D721Med (cell line): ENCODE data around the gene EPHA1.

Experiments
- DNase-seq: peaks from one replicate; pipeline ENCODE4 v3.0.0; 2011; ENCODE audit warnings: low spot score; ENCODE audit not compliant: insufficient read length
- FAIRE-seq: peaks from 2 replicates; lab custom pipeline; 2011; peaks lifted over from hg19 to GRCh38; lab: Jason Lieb, UNC
- CTCF ChIP-seq: IDR thresholded peaks from 2 replicates; pipeline ENCODE4 v1.5.1; 2012; ENCODE audit warnings: mild to moderate bottlenecking, control low read depth; ENCODE audit not compliant: insufficient read depth; ENCODE audit errors: missing control alignments

Gene EPHA1

GRCh38 chr7:143381427-143382125 is 27.1 kb downstream of the EPHA1 start:
- DNase-seq, result no peak
- no peak for FAIRE-seq
- TF ChIP-seq CTCF, result no peak

GRCh38 chr7:143380646-143381426 is 27.8 kb downstream of the EPHA1 start, which contains the start of gene ZYX:
Gene ZYX (plus strand): TSS chr7:143381345. CDS start chr7:143381572, 227 bp downstream.
- TF ChIP-seq CTCF, result no peak
- FAIRE-seq (no peak), DNase-seq (peak; percentile 83)

- DNase-seq, result peak; percentile 85
- FAIRE-seq, result no peak
- TF ChIP-seq CTCF, result peak; percentile 73
These were observed 28.4 kb downstream of the EPHA1 start for GRCh38 chr7:143380260-143380645.

- no peak for FAIRE-seq
- no peak for TF ChIP-seq CTCF
These were observed 28.9 kb downstream of the EPHA1 start for GRCh38 chr7:143379611-143380259.

GRCh38 chr7:143376396-143376795 is 32.3 kb downstream of the EPHA1 start:
- DNase-seq, result no peak
- no peak for TF ChIP-seq CTCF

More at GRCh38 chr7:143379611-143380259, 28.9 kb downstream of the EPHA1 start:
- no peak for DNase-seq

GRCh38 chr7:143375298-143376034 is 33.2 kb downstream of the EPHA1 start:
- DNase-seq (no peak), FAIRE-seq (no peak)
- no peak for TF ChIP-seq CTCF

More at GRCh38 chr7:143376396-143376795, 32.3 kb downstream of the EPHA1 start:
- FAIRE-seq, result no peak
